ENCODE measurements around the gene FKRP.

DNA sequence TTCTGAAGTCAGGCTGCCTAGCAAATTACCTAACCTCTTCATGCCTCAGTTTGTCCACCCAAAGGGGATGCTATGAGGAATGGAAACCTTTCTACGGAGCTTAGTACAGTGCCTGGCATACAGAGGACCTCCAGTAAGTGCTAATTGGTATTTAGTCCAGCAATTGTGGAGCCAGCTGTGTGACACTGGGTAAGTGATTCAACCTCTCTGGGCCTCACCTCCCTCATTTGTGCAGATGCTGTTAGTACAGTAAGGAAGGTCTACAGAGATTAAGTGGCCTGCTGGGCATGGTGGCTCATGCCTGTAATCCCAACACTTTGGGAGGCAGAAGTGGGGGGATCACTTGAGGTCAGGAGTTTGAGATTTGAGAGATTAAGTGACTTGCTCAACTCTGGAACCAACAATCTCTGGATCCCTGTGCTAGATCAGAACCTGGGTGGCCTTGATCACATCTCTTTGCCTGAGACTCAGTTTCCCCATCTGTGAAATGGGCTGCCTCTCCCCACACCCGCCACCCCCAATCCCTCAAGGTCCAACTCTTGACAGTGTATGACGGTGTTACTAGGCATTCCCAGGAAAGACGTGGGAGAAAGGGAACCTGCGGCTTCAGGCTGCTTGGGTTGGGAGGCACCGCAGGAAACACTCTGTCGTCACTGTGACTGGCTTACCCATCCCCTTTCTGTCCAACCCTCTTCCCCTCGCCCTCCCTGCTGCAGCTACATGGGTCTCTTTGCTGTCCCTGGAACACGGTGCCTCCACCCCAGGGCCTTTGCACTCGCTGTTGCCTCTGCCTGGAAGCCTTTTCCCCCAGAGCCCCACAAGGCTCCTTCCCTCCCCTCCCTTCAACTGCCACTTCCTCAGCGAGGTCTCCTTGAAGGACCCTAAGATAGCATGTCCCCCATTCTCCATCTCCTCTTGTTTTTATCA lies 47.2 kb upstream of the FKRP start:
- no peak for TF ChIP-seq POLR2A (IDR thresholded peaks at IDR 0.05)
- TF ChIP-seq, protein P1, sequence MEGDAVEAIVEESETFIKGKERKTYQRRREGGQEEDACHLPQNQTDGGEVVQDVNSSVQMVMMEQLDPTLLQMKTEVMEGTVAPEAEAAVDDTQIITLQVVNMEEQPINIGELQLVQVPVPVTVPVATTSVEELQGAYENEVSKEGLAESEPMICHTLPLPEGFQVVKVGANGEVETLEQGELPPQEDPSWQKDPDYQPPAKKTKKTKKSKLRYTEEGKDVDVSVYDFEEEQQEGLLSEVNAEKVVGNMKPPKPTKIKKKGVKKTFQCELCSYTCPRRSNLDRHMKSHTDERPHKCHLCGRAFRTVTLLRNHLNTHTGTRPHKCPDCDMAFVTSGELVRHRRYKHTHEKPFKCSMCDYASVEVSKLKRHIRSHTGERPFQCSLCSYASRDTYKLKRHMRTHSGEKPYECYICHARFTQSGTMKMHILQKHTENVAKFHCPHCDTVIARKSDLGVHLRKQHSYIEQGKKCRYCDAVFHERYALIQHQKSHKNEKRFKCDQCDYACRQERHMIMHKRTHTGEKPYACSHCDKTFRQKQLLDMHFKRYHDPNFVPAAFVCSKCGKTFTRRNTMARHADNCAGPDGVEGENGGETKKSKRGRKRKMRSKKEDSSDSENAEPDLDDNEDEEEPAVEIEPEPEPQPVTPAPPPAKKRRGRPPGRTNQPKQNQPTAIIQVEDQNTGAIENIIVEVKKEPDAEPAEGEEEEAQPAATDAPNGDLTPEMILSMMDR (IDR thresholded peaks at IDR 0.05), result no peak

All from stomach (tissue), 4 donors.